Measurements from ENCODE around the gene CCDC167. TPM values are rescaled to one million over a fixed set of nuclear protein-coding genes. Genes with fewer than 3 reads are reported as not detected.

The CCDC167 gene
- total and polyA plus RNA-seq, 7 donors: 11.5 to 50.8 (median 15.7) TPM

GRCh38 chr6:37479266-37479854 is 20.3 kb downstream of the CCDC167 start:
- no peak for TF ChIP-seq CTCF (IDR thresholded peaks at IDR 0.05)
- intact Hi-C loops (cut with DNase I): no loop called here
- WGBS, 3 donors: 79 to 80% (median 80%) methylated on average over 6 of the region's 6 CpGs
- no peak overlapping the region for H3K27ac ChIP-seq
- ATAC-seq (no peak), DNase-seq (no peak)
- H3K27me3 ChIP-seq (ENCODE audit: insufficient read depth in 3 of 3, low read length in 2 of 3): no peaks in the 10 kb centered on the region
- no peak overlapping the region for H3K4me3 ChIP-seq
- H3K4me1 ChIP-seq: no peaks in the 10 kb centered on the region
- no peaks in the 10 kb centered on the region for H3K9me3 ChIP-seq
- peaks cover 4 to 79% of the 10 kb centered on the region in 2 donors for H3K36me3 ChIP-seq (ENCODE audit: insufficient read depth in 1 of 2, low read depth in 1 of 2)

GRCh38 chr6:37478827-37479226 is 20.9 kb downstream of the CCDC167 start:
- ATAC-seq (no peak), DNase-seq (no peak)
- WGBS, 3 donors: 93 to 95% (median 94%) methylated on average over 7 of the region's 7 CpGs
- H3K4me3 ChIP-seq: no peak overlapping the region
- H3K27ac ChIP-seq: no peak overlapping the region
- no peaks in the 10 kb centered on the region for H3K9me3 ChIP-seq
- no peaks in the 10 kb centered on the region for H3K27me3 ChIP-seq (ENCODE audit: insufficient read depth in 3 of 3, low read length in 2 of 3)
- TF ChIP-seq CTCF (IDR thresholded peaks at IDR 0.05): no peak
- intact Hi-C loops (cut with DNase I): no loop called here
- peaks cover 4 to 84% of the 10 kb centered on the region in 2 donors for H3K36me3 ChIP-seq (ENCODE audit: insufficient read depth in 1 of 2, low read depth in 1 of 2)
- no peaks in the 10 kb centered on the region for H3K4me1 ChIP-seq

GRCh38 chr6:37477656-37478435 is 21.8 kb downstream of the CCDC167 start:
- peaks cover 9% of the 10 kb centered on the region for H3K4me1 ChIP-seq
- no peaks in the 10 kb centered on the region for H3K9me3 ChIP-seq
- TF ChIP-seq CTCF (IDR thresholded peaks at IDR 0.05): no peak
- intact Hi-C loops (cut with DNase I): no loop called here
- ATAC-seq (no peak), DNase-seq (no peak)
- no peaks in the 10 kb centered on the region for H3K27me3 ChIP-seq (ENCODE audit: insufficient read depth in 3 of 3, low read length in 2 of 3)
- peaks cover 4 to 91% of the 10 kb centered on the region in 2 donors for H3K36me3 ChIP-seq (ENCODE audit: insufficient read depth in 1 of 2, low read depth in 1 of 2)
- no peak overlapping the region for H3K27ac ChIP-seq
- no peak overlapping the region for H3K4me3 ChIP-seq
- WGBS, 3 donors: 83 to 86% (median 85%) methylated on average over 17 to 18 of the region's 18 CpGs

GRCh38 chr6:37477191-37477590 is 22.5 kb downstream of the CCDC167 start:
- H3K4me1 ChIP-seq: peaks cover 13% of the 10 kb centered on the region
- no peaks in the 10 kb centered on the region for H3K27me3 ChIP-seq (ENCODE audit: insufficient read depth in 3 of 3, low read length in 2 of 3)
- intact Hi-C loops (cut with DNase I): no loop called here
- no peaks in the 10 kb centered on the region for H3K9me3 ChIP-seq
- 21 to 60% (median 34%) methylated on average over 3 of the region's 3 CpGs for WGBS, 3 donors
- DNase-seq (no peak), ATAC-seq (no peak)
- H3K36me3 ChIP-seq (ENCODE audit: insufficient read depth in 1 of 2, low read depth in 1 of 2): peaks cover 4 to 91% of the 10 kb centered on the region in 2 donors
- H3K27ac ChIP-seq: no peak overlapping the region
- no peak for TF ChIP-seq CTCF (IDR thresholded peaks at IDR 0.05)
- H3K4me3 ChIP-seq: no peak overlapping the region
